GM12878 (cell line): ENCODE results near the gene FAM20A. TPM values are rescaled to one million over a fixed set of nuclear protein-coding genes. Genes with fewer than 3 reads are reported as not detected.

Source experiments
- ATAC-seq: fragments of 200-7000 bp; cut with Tn5 transposase; 3 replicates; pipeline ENCODE4 v1.9.1; 2020; ENCODE audit warnings: mild to moderate bottlenecking, moderate library complexity
- BruUV-seq: library from RNA; stranded (reverse); fragments of 400-500 nt; replicated peaks from 2 replicates; lab custom pipeline; 2021; lab: Mats Ljungman, UMichigan
- CTCF ChIA-PET: fragments of 300-600 bp; sonication (Branson Sonifier 250); formaldehyde crosslinking; extraction: SDS; loops from one replicate; lab custom pipeline; 2021; ENCODE audit warnings: inconsistent platforms; lab: Yijun Ruan, JAX
- POLR2A ChIA-PET: fragments of 350-600 bp; formaldehyde crosslinking; extraction: SDS; loops from one replicate; lab custom pipeline; 2021; ENCODE audit warnings: inconsistent platforms; lab: Charles Lee
- RAD21 ChIA-PET: fragments of 300-600 bp; sonication (Branson Sonifier 250); formaldehyde crosslinking; loops from one replicate; lab custom pipeline; 2023; ENCODE audit warnings: antibody characterized with exemption; ENCODE audit not compliant: unreplicated experiment; lab: Charles Lee
- SMC1A ChIA-PET: fragments of 300-600 bp; sonication (Branson Sonifier 250); formaldehyde crosslinking; loops from one replicate; lab custom pipeline; 2023; ENCODE audit not compliant: unreplicated experiment, uncharacterized antibody; lab: Charles Lee
- DNase-seq: peaks from one replicate; pipeline ENCODE4 v3.0.0-alpha.2; 2011; ENCODE audit warnings: low read depth, low spot score
- FAIRE-seq: peaks from 3 replicates; lab custom pipeline; 2011; peaks lifted over from hg19 to GRCh38; lab: Jason Lieb, UNC
- H2AFZ ChIP-seq: 2 replicates; pipeline ENCODE4 v1.6.0; 2011; ENCODE audit warnings: low read depth, low read length, control low read depth; ENCODE audit not compliant: control insufficient read depth
- H3K27ac ChIP-seq: 2 replicates; pipeline ENCODE4 v1.5.1; 2011; ENCODE audit warnings: control low read depth; ENCODE audit not compliant: control insufficient read depth, insufficient read depth
- H3K27me3 ChIP-seq, 2 experiments: replicated peaks in 1 of 2; 2 replicates each; pipeline versions ENCODE4 v1.6.0 to v1.6.1; 2011; ENCODE audit warnings: low read length in 1 of 2; ENCODE audit not compliant: control insufficient read depth in 2 of 2, insufficient read depth in 2 of 2
- H3K36me3 ChIP-seq, 2 experiments: 2 replicates each; pipeline ENCODE4 v1.5.1; 2011; ENCODE audit warnings: low read length in 1 of 2; ENCODE audit not compliant: control insufficient read depth in 2 of 2, insufficient read depth in 2 of 2
- H3K4me1 ChIP-seq: 2 replicates; pipeline ENCODE4 v1.6.1; 2011; ENCODE audit warnings: mild to moderate bottlenecking, low read length, moderate library complexity, mixed read lengths; ENCODE audit not compliant: control insufficient read depth, insufficient read depth
- H3K4me2 ChIP-seq: 2 replicates; pipeline ENCODE4 v1.6.0; 2011; ENCODE audit warnings: control low read depth; ENCODE audit not compliant: control insufficient read depth, insufficient read depth
- H3K4me3 ChIP-seq: fragments of 200-600 bp; sonication (generic); 2 replicates; pipeline ENCODE4 v1.5.1; 2016
- H3K79me2 ChIP-seq: 2 replicates; pipeline ENCODE4 v1.6.0; 2011; ENCODE audit warnings: low read length; ENCODE audit not compliant: control insufficient read depth, insufficient read depth
- H3K9ac ChIP-seq: 2 replicates; pipeline ENCODE4 v1.8.0; 2011; ENCODE audit warnings: low read length, control low read depth, mixed read lengths; ENCODE audit not compliant: control insufficient read depth, insufficient read depth
- H3K9me3 ChIP-seq: replicated peaks from 3 replicates; pipeline ENCODE4 v1.5.1; 2011; ENCODE audit warnings: mild to moderate bottlenecking, low read length; ENCODE audit not compliant: control insufficient read depth, insufficient read depth
- H4K20me1 ChIP-seq: 2 replicates; pipeline ENCODE4 v1.6.0; 2011; ENCODE audit not compliant: control insufficient read depth, insufficient read depth
- ATF7 ChIP-seq: fragments of 450-650 bp; IDR thresholded peaks from 2 replicates; pipeline ENCODE4 v1.6.1; 2016; ENCODE audit warnings: low read depth, mild to moderate bottlenecking
- CBFB ChIP-seq: IDR thresholded peaks from 2 replicates; pipeline ENCODE4 v1.6.1; 2016; ENCODE audit warnings: antibody characterized with exemption, low read depth
- CHD4 ChIP-seq: fragments of 200-600 bp; sonication (generic); IDR thresholded peaks from 2 replicates; pipeline ENCODE4 v1.6.1; 2016; ENCODE audit warnings: mild to moderate bottlenecking
- CREM ChIP-seq: IDR thresholded peaks from 2 replicates; pipeline ENCODE4 v1.6.1; 2014; ENCODE audit warnings: antibody characterized with exemption, low read depth
- FOXM1 ChIP-seq: IDR thresholded peaks from 2 replicates; pipeline ENCODE4 v1.6.1; 2012; ENCODE audit warnings: low read depth, mild to moderate bottlenecking, inconsistent platforms, low read length, moderate library complexity
- IKZF1 ChIP-seq: fragments of 450-650 bp; conservative IDR thresholded peaks from 2 replicates; pipeline ENCODE4 v1.6.1; 2017; ENCODE audit warnings: antibody characterized with exemption, mild to moderate bottlenecking
- MXI1 ChIP-seq: fragments of 150-350 bp; IDR thresholded peaks from 2 replicates; pipeline ENCODE4 v1.6.1; 2011; ENCODE audit warnings: low read depth, mild to moderate bottlenecking, inconsistent platforms, low read length, improper control_type of control experiment
- POLR2A ChIP-seq: IDR thresholded peaks from 2 replicates; pipeline ENCODE4 v1.6.1; 2011; ENCODE audit warnings: low read depth, mild to moderate bottlenecking, low read length
- RELA ChIP-seq: fragments of 450-650 bp; IDR thresholded peaks from 2 replicates; pipeline ENCODE4 v1.8.0; 2014; ENCODE audit warnings: borderline replicate concordance; ENCODE audit not compliant: partially characterized antibody
- SIN3A ChIP-seq: IDR thresholded peaks from 2 replicates; pipeline ENCODE4 v1.6.1; 2012; ENCODE audit warnings: low read depth, low read length, improper control_type of control experiment
- SIX5 ChIP-seq: IDR thresholded peaks from 2 replicates; pipeline ENCODE4 v1.6.1; 2011; ENCODE audit warnings: mild to moderate bottlenecking, low read depth, low read length, moderate library complexity; ENCODE audit not compliant: severe bottlenecking
- SP1 ChIP-seq: IDR thresholded peaks from one replicate; pipeline ENCODE4 v1.6.1; 2011; ENCODE audit warnings: low read depth, low read length
- STAT1 ChIP-seq: fragments of 450-650 bp; conservative IDR thresholded peaks from 2 replicates; pipeline ENCODE4 v1.6.1; 2014; ENCODE audit warnings: antibody characterized with exemption, mild to moderate bottlenecking
- ZNF274 ChIP-seq: IDR thresholded peaks from one replicate; pipeline ENCODE4 v1.8.0; 2011; ENCODE audit not compliant: insufficient read length, insufficient read depth
- WGBS: methylation state at CpG from one replicate; pipeline ENCODE4 v1.1.6; 2016; ENCODE audit warnings: low lambda C conversion rate; ENCODE audit not compliant: insufficient replicate concordance, insufficient coverage; ENCODE audit errors: missing lambda C conversion rate; 5-methylcytosine and 5-hydroxymethylcytosine counted together
- in situ Hi-C: fragments of 300-500 bp; cut with MboI; formaldehyde crosslinking; loops from 9 replicates; pipeline ENCODE4 v1.14.3; 2018; ENCODE audit warnings: mixed read lengths
- intact Hi-C: fragments of 100-400 bp; cut with micrococcal nuclease; formaldehyde crosslinking; loops from one replicate; pipeline ENCODE4 v1.14.2; 2022; ENCODE audit not compliant: unreplicated experiment
- polyA plus RNA-seq, 11 experiments: library from polyadenylated mRNA; depleted of rRNA in 4 of 11; unstranded in 6 of 11; stranded (reverse) in 5 of 11; fragments of >200 nt; fragmentation: Nextera tagmentation in 4 of 11; fragmentation: Illumina TruSeq in 1 of 11; extraction: Ambion mirVana in 4 of 11; extraction: Trizol in 1 of 11; gene quantifications; 1 replicate in 1 of 11; 2 replicates in 10 of 11; pipeline versions ENCODE4 v1.2.1 to v1.2.3, GENCODE V29; 2011 to 2016; ENCODE audit warnings: inconsistent platforms in 2 of 11, missing spikeins in 2 of 11, low read depth in 1 of 11
- total RNA-seq, 4 experiments: library from RNA; depleted of rRNA in 3 of 4; stranded (reverse); fragments of >200 nt in 3 of 4; fragmentation: Illumina TruSeq in 1 of 4; extraction: Trizol in 1 of 4; gene quantifications; 2 replicates each; pipeline versions ENCODE4 v1.2.1 to v1.2.3, GENCODE V29; 2013 to 2021
- TF ChIP-seq, protein P1 (sequence below): IDR thresholded peaks from 2 replicates; pipeline ENCODE4 v1.6.1; 2012; ENCODE audit warnings: low read depth, low read length, improper control_type of control experiment

Gene FAM20A
- total and polyA plus RNA-seq, 10 of the 15 experiments (the other 5 are each of a cell fraction or from before 2014, with no cell fraction given) = 0.13 TPM; not detected in 9

DNA sequence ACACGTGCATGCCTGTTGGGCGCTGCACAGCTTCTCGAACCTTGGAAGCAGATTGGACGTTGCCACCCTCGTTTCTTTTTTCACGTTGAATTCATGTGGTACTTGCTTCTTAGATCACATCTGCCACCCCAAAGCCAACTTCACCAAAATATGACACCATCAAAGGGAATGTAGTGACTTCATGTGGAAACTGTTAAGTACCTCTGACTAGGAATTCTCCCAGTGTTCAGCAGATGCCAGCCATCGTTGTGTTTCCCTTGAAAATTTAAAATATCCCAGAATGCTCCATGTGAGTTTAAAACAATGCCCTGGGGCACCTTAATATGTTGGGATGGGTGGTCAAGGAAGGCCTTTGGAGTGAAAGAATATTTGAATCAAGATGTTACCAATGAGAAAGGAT, 22.6 kb upstream of the FAM20A start:
- Histone ChIP-seq H3K27me3 (no peaks in the 10 kb centered on the region; a peak in 1 of 4 replicates), H3K79me2 (no peaks in the 10 kb centered on the region), H2AFZ (no peak overlapping the region), H4K20me1 (no peaks in the 10 kb centered on the region), H3K36me3 (no peaks in the 10 kb centered on the region), H3K9me3 (no peaks in the 10 kb centered on the region), H3K9ac (no peak overlapping the region), H3K4me1 (no peaks in the 10 kb centered on the region), H3K4me2 (no peak overlapping the region), H3K27ac (no peak overlapping the region), H3K4me3 (no peak overlapping the region)
- ChIA-PET POLR2A (no interaction called here), RAD21 (no interaction called here), CTCF (interaction anchor here (2.0 kb wide), 1 partner anchor 10 kb away, joined by 7 read pairs; no protein-coding TSS in a partner anchor), SMC1A (no interaction called here)
- FAIRE-seq = no peak
- no TSS peak for BruUV-seq
- TF ChIP-seq SP1 = no peak
- no peak for TF ChIP-seq RELA
- TF ChIP-seq ZNF274 = no peak
- TF ChIP-seq MXI1 = no peak
- TF ChIP-seq CHD4 = no peak
- no peak for TF ChIP-seq FOXM1
- no peak for TF ChIP-seq SIN3A
- no peak for TF ChIP-seq STAT1
- no peak for TF ChIP-seq ATF7
- TF ChIP-seq CREM = no peak
- no peak for TF ChIP-seq IKZF1
- TF ChIP-seq POLR2A = no peak
- TF ChIP-seq SIX5 = no peak
- TF ChIP-seq, protein P1, sequence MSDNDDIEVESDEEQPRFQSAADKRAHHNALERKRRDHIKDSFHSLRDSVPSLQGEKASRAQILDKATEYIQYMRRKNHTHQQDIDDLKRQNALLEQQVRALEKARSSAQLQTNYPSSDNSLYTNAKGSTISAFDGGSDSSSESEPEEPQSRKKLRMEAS = no peak
- no peak for TF ChIP-seq CBFB
- 33% methylated on average over 7 of the region's 7 CpGs for WGBS
- ATAC-seq = no peak
- DNase-seq = no peak
- in situ Hi-C loops = no loop called here
- intact Hi-C loops = no loop called here
